MM.1S (cell line): ENCODE data around the gene FAM149B1.

ENCODE experiments used
- EZH2 ChIP-seq: fragments of 300-600 bp; sonication (generic); optimal IDR thresholded peaks from 2 replicates; pipeline ENCODE3; 2017; ENCODE audit warnings: low read depth, mild to moderate bottlenecking, antibody characterized with exemption, low read length, mixed read lengths
- TF ChIP-seq, protein P1 (sequence below): fragments of 300-600 bp; sonication (generic); IDR thresholded peaks from 2 replicates; pipeline ENCODE4 v1.5.1; 2016; ENCODE audit warnings: antibody characterized with exemption, low read length, mixed read lengths

DNA sequence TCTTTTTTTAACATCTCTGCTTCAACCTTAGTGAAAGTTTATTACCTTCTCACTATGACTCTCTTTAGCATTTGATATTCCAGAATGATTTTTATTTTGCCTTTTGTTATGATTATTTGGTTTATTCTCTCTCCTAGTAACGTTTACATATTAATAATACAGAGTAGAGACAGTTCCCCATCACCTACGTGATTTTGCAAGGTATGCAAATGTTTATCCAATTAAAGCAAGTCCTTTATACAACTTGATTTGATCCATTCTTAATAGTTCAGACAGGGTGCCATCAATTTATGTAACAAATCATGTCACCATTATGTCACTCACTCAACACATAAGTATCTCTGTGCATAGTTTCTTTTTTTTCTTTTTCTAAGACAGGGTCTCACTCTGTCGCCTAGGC lies 26.3 kb upstream of the FAM149B1 start:
- TF ChIP-seq, protein P1, sequence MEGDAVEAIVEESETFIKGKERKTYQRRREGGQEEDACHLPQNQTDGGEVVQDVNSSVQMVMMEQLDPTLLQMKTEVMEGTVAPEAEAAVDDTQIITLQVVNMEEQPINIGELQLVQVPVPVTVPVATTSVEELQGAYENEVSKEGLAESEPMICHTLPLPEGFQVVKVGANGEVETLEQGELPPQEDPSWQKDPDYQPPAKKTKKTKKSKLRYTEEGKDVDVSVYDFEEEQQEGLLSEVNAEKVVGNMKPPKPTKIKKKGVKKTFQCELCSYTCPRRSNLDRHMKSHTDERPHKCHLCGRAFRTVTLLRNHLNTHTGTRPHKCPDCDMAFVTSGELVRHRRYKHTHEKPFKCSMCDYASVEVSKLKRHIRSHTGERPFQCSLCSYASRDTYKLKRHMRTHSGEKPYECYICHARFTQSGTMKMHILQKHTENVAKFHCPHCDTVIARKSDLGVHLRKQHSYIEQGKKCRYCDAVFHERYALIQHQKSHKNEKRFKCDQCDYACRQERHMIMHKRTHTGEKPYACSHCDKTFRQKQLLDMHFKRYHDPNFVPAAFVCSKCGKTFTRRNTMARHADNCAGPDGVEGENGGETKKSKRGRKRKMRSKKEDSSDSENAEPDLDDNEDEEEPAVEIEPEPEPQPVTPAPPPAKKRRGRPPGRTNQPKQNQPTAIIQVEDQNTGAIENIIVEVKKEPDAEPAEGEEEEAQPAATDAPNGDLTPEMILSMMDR: no peak
- no peak for TF ChIP-seq EZH2
